Keratinocyte (primary cell): ENCODE measurements around the gene ANKMY1. TPM values are rescaled to one million over a fixed set of nuclear protein-coding genes. Genes with fewer than 3 reads are reported as not detected.

ENCODE experiments used
- DNase-seq: peaks from one replicate; pipeline ENCODE4 v3.0.0-alpha.2; 2011; ENCODE audit warnings: low read depth, missing footprints, low spot score
- FAIRE-seq: peaks from 2 replicates; lab custom pipeline; 2011; peaks lifted over from hg19 to GRCh38; lab: Jason Lieb, UNC
- H2AFZ ChIP-seq: 2 replicates; pipeline ENCODE4 v1.6.0; 2012; ENCODE audit warnings: low read length, control low read depth, inconsistent platforms; ENCODE audit not compliant: control insufficient read depth
- H3K27ac ChIP-seq: 2 replicates; pipeline ENCODE4 v1.5.1; 2011; ENCODE audit warnings: low read length; ENCODE audit not compliant: control insufficient read depth, insufficient read depth
- H3K27me3 ChIP-seq: 3 replicates; pipeline ENCODE4 v1.6.0; 2011; ENCODE audit warnings: low read length; ENCODE audit not compliant: control insufficient read depth, insufficient read depth; ENCODE audit errors: extremely low read depth
- H3K36me3 ChIP-seq, 2 experiments: 2 replicates in 1 of 2; 3 replicates in 1 of 2; pipeline ENCODE4 v1.5.1; 2011; ENCODE audit warnings: low read length in 2 of 2, mild to moderate bottlenecking in 1 of 2; ENCODE audit not compliant: control insufficient read depth in 2 of 2, insufficient read depth in 2 of 2; ENCODE audit errors: extremely low read depth in 1 of 2
- H3K4me1 ChIP-seq: 3 replicates; pipeline ENCODE4 v1.5.1; 2011; ENCODE audit warnings: low read length; ENCODE audit not compliant: control insufficient read depth, insufficient read depth; ENCODE audit errors: extremely low read depth
- H3K4me2 ChIP-seq: 3 replicates; pipeline ENCODE4 v1.6.0; 2011; ENCODE audit warnings: low read depth, low read length; ENCODE audit not compliant: control insufficient read depth, insufficient read depth; ENCODE audit errors: extremely low read depth
- H3K4me3 ChIP-seq, 3 experiments: fragments of 200-600 bp in 1 of 3; sonication (generic) in 1 of 3; 2 replicates in 2 of 3; 3 replicates in 1 of 3; pipeline ENCODE4 v1.5.1; 2011 to 2016; ENCODE audit warnings: low read length in 3 of 3, mild to moderate bottlenecking in 3 of 3, control low read depth in 2 of 3, inconsistent platforms in 1 of 3, low read depth in 1 of 3, mixed read lengths in 1 of 3, mixed run types in 1 of 3, moderate library complexity in 1 of 3; ENCODE audit not compliant: control insufficient read depth in 2 of 3, insufficient read depth in 2 of 3; ENCODE audit errors: extremely low read depth in 1 of 3
- H3K79me2 ChIP-seq: 2 replicates; pipeline ENCODE4 v1.6.0; 2012; ENCODE audit warnings: low read length; ENCODE audit not compliant: control insufficient read depth, insufficient read depth
- H3K9ac ChIP-seq: 3 replicates; pipeline ENCODE4 v1.6.0; 2011; ENCODE audit warnings: low read length; ENCODE audit not compliant: control insufficient read depth, insufficient read depth; ENCODE audit errors: extremely low read depth
- H3K9me1 ChIP-seq: 3 replicates; pipeline ENCODE4 v1.6.0; 2011; ENCODE audit warnings: low read length; ENCODE audit not compliant: control insufficient read depth, insufficient read depth; ENCODE audit errors: extremely low read depth
- H3K9me3 ChIP-seq: 2 replicates; pipeline ENCODE4 v1.5.1; 2012; ENCODE audit warnings: low read depth, low read length; ENCODE audit not compliant: control insufficient read depth
- H4K20me1 ChIP-seq: 3 replicates; pipeline ENCODE4 v1.6.0; 2011; ENCODE audit warnings: low read length; ENCODE audit not compliant: control insufficient read depth, insufficient read depth; ENCODE audit errors: extremely low read depth
- CTCF ChIP-seq, 3 experiments: IDR thresholded peaks in 1 of 3; conservative IDR thresholded peaks in 1 of 3; optimal IDR thresholded peaks in 1 of 3; 2 replicates in 2 of 3; 3 replicates in 1 of 3; pipeline versions ENCODE3 to v1.5.1; 2011; ENCODE audit warnings: low read length in 3 of 3, mild to moderate bottlenecking in 3 of 3, moderate library complexity in 2 of 3, control low read depth in 1 of 3, inconsistent platforms in 1 of 3; ENCODE audit not compliant: insufficient read depth in 2 of 3; ENCODE audit errors: extremely low read depth in 1 of 3
- EZH2 ChIP-seq: IDR thresholded peaks from one replicate; pipeline ENCODE4 v1.6.1; 2012; ENCODE audit warnings: inconsistent platforms, mild to moderate bottlenecking, low read length, moderate library complexity
- dilution Hi-C: fragments of 300-500 bp; cut with MboI; formaldehyde crosslinking; loops from one replicate; pipeline ENCODE4 v1.7.0; 2020; ENCODE audit warnings: low sequenced_read_pairs; ENCODE audit not compliant: extremely low pct_ligation_motif_present
- polyA plus RNA-seq, 5 experiments: library from polyadenylated mRNA; depleted of rRNA in 3 of 5; stranded (reverse) in 3 of 5; stranded (forward) in 1 of 5; unstranded in 1 of 5; fragments of >200 nt; gene quantifications; 1 replicate in 1 of 5; 2 replicates in 3 of 5; 3 replicates in 1 of 5; pipeline versions ENCODE4 v1.2.1 to v1.2.3, GENCODE V29; 2011 to 2012; ENCODE audit warnings: missing spikeins in 2 of 5, low read depth in 1 of 5, low replicate concordance in 1 of 5

Gene ANKMY1
- polyA plus RNA-seq, 1 donor (not counting 4 experiments of a cell fraction or from before 2014, with no cell fraction given) = 3.3 TPM

GRCh38 chr2:240567137-240567871, 9.5 kb upstream of the ANKMY1 start:
- TF ChIP-seq CTCF (optimal IDR thresholded peaks at IDR 0.05 in 1 of 3, IDR thresholded peaks at IDR 0.05 in 1 of 3, conservative IDR thresholded peaks at IDR 0.05 in 1 of 3; ENCODE audit: extremely low read depth in 1 of 3, insufficient read depth in 2 of 3, low read length in 3 of 3) (no peak), EZH2 (no peak)
- Histone ChIP-seq H3K9me1 (peaks cover 2% of the 10 kb centered on the region), H2AFZ (peak overlapping the region; percentile 54), H3K36me3 (no peaks in the 10 kb centered on the region), H3K9ac (peak overlapping the region; percentile 66), H3K27ac (peak overlapping the region; percentile 56), H3K9me3 (no peaks in the 10 kb centered on the region), H3K4me3 (peak overlapping the region; percentile 57 to 82 (median 71)), H3K27me3 (no peaks in the 10 kb centered on the region), H3K4me2 (peak overlapping the region; percentile 86), H3K79me2 (no peaks in the 10 kb centered on the region), H3K4me1 (peaks cover 36% of the 10 kb centered on the region), H4K20me1 (peaks cover 5% of the 10 kb centered on the region)
- dilution Hi-C loops = no loop called here
- DNase-seq (no peak), FAIRE-seq (peak; percentile 80)

DNA sequence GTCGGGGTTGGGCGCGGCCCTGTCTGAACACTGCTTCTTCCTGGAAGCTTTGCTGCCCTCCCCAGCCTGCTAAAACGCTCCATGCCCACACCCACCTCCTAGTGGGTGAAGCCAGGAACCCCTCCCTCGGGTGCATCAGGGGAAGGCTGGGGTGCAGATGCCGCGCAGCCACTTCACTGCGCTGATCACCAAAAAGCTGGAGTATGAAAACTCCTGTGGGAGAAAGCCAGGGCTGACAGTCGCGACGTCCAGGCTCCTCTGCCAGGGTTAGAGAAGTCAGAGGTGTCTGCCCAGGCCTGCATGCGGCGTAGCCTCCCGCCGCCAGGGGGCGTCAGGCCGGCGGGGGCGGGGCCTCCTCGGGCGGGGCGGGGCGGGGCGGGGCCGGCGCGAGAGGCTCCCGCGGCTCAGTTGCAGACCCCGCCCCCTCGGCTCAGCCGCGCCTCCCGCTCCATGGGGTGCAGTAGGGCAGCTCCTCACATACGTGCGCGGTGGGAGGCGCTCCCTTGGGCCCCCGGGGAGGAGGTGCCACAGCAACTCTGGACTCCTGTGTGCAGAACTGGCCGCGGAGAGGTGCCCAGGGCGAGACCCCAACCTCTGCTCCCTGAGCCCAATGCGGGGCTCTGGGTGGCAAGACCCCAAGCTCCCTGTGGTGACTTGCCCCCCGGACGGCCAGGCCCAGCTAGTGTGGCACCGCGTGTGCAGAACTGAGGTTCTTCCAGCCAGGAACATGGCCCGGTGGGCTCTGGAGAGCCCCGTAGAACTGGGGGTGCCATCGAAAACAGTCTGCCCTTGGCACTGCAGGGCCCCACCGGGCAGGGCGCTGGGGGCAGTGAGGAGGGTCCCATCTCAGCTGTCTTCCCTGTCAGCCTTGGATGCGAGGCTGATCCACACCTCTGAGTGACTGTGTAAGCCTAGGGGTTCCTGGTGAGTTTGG, 8.7 kb upstream of the ANKMY1 start:
- FAIRE-seq (no peak), DNase-seq (no peak)
- peaks cover 2% of the 10 kb centered on the region for H3K9me1 ChIP-seq
- peak overlapping the region; percentile 86 for H3K4me2 ChIP-seq
- H4K20me1 ChIP-seq = peaks cover 5% of the 10 kb centered on the region
- H3K27me3 ChIP-seq = no peaks in the 10 kb centered on the region
- peak overlapping the region; percentile 72 for H2AFZ ChIP-seq
- peak overlapping the region; percentile 16 to 82 (median 38) for H3K4me3 ChIP-seq
- peak overlapping the region; percentile 80 for H3K27ac ChIP-seq
- peaks cover 44% of the 10 kb centered on the region for H3K4me1 ChIP-seq
- TF ChIP-seq EZH2 (no peak), CTCF (optimal IDR thresholded peaks at IDR 0.05 in 1 of 3, IDR thresholded peaks at IDR 0.05 in 1 of 3, conservative IDR thresholded peaks at IDR 0.05 in 1 of 3; ENCODE audit: extremely low read depth in 1 of 3, insufficient read depth in 2 of 3, low read length in 3 of 3) (peak in 2 of 3 experiments; percentile 50 to 76)
- no peaks in the 10 kb centered on the region for H3K9me3 ChIP-seq
- H3K79me2 ChIP-seq = no peaks in the 10 kb centered on the region
- dilution Hi-C loops = no loop called here
- H3K36me3 ChIP-seq = no peaks in the 10 kb centered on the region
- H3K9ac ChIP-seq = peak overlapping the region; percentile 66
